ENCODE measurements around the gene FUT8.

Gene FUT8

GRCh38 chr14:65495196-65495595 is 82.7 kb downstream of the FUT8 start:
- DNase-seq (ENCODE audit: low spot score) = no peak
- no peak for TF ChIP-seq CTCF (IDR thresholded peaks at IDR 0.05; ENCODE audit: extremely low read depth, missing control alignments)

GRCh38 chr14:65496178-65496993 is 83.9 kb downstream of the FUT8 start:
- no peak for TF ChIP-seq CTCF (IDR thresholded peaks at IDR 0.05; ENCODE audit: extremely low read depth, missing control alignments)
- DNase-seq (ENCODE audit: low spot score) = no peak

- no peak for DNase-seq (ENCODE audit: low spot score)
- no peak for TF ChIP-seq CTCF (IDR thresholded peaks at IDR 0.05; ENCODE audit: extremely low read depth, missing control alignments)
Measured at GRCh38 chr14:65499138-65499537, 86.6 kb downstream of the FUT8 start.

- no peak for TF ChIP-seq CTCF (IDR thresholded peaks at IDR 0.05; ENCODE audit: extremely low read depth, missing control alignments)
- DNase-seq (ENCODE audit: low spot score) = no peak
Measured at GRCh38 chr14:65500075-65500474, 87.5 kb downstream of the FUT8 start.

GRCh38 chr14:65501328-65501727 is 88.8 kb downstream of the FUT8 start:
- peak; percentile 16 for DNase-seq (ENCODE audit: low spot score)
- no peak for TF ChIP-seq CTCF (IDR thresholded peaks at IDR 0.05; ENCODE audit: extremely low read depth, missing control alignments)

- no peak for TF ChIP-seq CTCF (IDR thresholded peaks at IDR 0.05; ENCODE audit: extremely low read depth, missing control alignments)
- DNase-seq (ENCODE audit: low spot score) = no peak
Measured at GRCh38 chr14:65502676-65503124, 90.2 kb downstream of the FUT8 start.

- DNase-seq (ENCODE audit: low spot score) = no peak
- no peak for TF ChIP-seq CTCF (IDR thresholded peaks at IDR 0.05; ENCODE audit: extremely low read depth, missing control alignments)
Measured at GRCh38 chr14:65503771-65504170, 91.2 kb downstream of the FUT8 start.
